HEK293 (cell line): ENCODE results near the gene A1CF.

Experiments
- CTCF ChIA-PET: fragments of 350-600 bp; formaldehyde crosslinking; extraction: SDS; loops from one replicate; lab custom pipeline; 2021; ENCODE audit warnings: antibody characterized with exemption; lab: Yijun Ruan, JAX
- POLR2A ChIA-PET: fragments of 300-600 bp; formaldehyde crosslinking; extraction: SDS; loops from one replicate; lab custom pipeline; 2020; ENCODE audit warnings: antibody characterized with exemption, inconsistent platforms; lab: Yijun Ruan, JAX
- H3K27ac ChIP-seq: fragments of 200-500 bp; sonication (Bioruptor generic); 2 replicates; pipeline ENCODE4 v1.5.1; 2014; ENCODE audit warnings: low read depth, low read length, control low read depth, inconsistent platforms; ENCODE audit errors: extremely low read depth
- H3K36me3 ChIP-seq, 2 experiments: fragments of 200-500 bp in 1 of 2; sonication (Bioruptor generic) in 1 of 2; 1 replicate in 1 of 2; 2 replicates in 1 of 2; pipeline ENCODE4 v1.5.1; 2014 to 2017; ENCODE audit warnings: inconsistent platforms in 2 of 2, low read length in 2 of 2; ENCODE audit not compliant: control insufficient read depth in 2 of 2, insufficient read depth in 1 of 2
- H3K4me1 ChIP-seq: fragments of 200-500 bp; sonication (Bioruptor generic); 2 replicates; pipeline ENCODE4 v1.5.1; 2014; ENCODE audit warnings: mild to moderate bottlenecking, low read length, inconsistent platforms; ENCODE audit not compliant: control insufficient read depth, insufficient read depth
- H3K4me3 ChIP-seq: 2 replicates; pipeline ENCODE4 v1.5.1; 2011; ENCODE audit warnings: low read depth, mild to moderate bottlenecking, control low read depth, low read length, moderate library complexity
- H3K9me3 ChIP-seq: fragments of 200-500 bp; sonication (Bioruptor generic); 2 replicates; pipeline ENCODE4 v1.5.1; 2014; ENCODE audit warnings: low read depth, low read length, inconsistent platforms; ENCODE audit not compliant: control insufficient read depth, insufficient read depth
- EGR2 ChIP-seq: fragments of 450-650 bp; formaldehyde crosslinking; IDR thresholded peaks from 2 replicates; pipeline ENCODE4 v1.5.1; 2016; ENCODE audit warnings: low read depth, missing biosample characterization, missing genetic modification characterization
- GLIS2 ChIP-seq: fragments of 450-650 bp; formaldehyde crosslinking; IDR thresholded peaks from 2 replicates; pipeline ENCODE4 v1.5.1; 2016; ENCODE audit warnings: missing biosample characterization, missing genetic modification characterization
- HOXC10 ChIP-seq: sonication (generic); formaldehyde crosslinking; IDR thresholded peaks from 2 replicates; pipeline ENCODE4 v1.8.1; 2023; ENCODE audit warnings: mild to moderate bottlenecking, missing genetic modification reagents
- MEIS1 ChIP-seq: sonication (generic); formaldehyde crosslinking; IDR thresholded peaks from 2 replicates; pipeline ENCODE4 v1.8.1; 2022; ENCODE audit warnings: missing genetic modification reagents, mild to moderate bottlenecking, borderline replicate concordance
- YY2 ChIP-seq: fragments of 450-650 bp; formaldehyde crosslinking; IDR thresholded peaks from 2 replicates; pipeline ENCODE4 v1.5.1; 2016; ENCODE audit warnings: missing biosample characterization, missing genetic modification characterization
- ZBTB17 ChIP-seq: fragments of 450-650 bp; formaldehyde crosslinking; IDR thresholded peaks from 2 replicates; pipeline ENCODE4 v1.5.1; 2016; ENCODE audit warnings: missing biosample characterization, missing genetic modification characterization
- ZIC2 ChIP-seq: fragments of 450-650 bp; formaldehyde crosslinking; IDR thresholded peaks from 2 replicates; pipeline ENCODE4 v1.5.1; 2016; ENCODE audit warnings: missing biosample characterization, missing genetic modification characterization
- ZNF10 ChIP-seq: fragments of 450-650 bp; formaldehyde crosslinking; IDR thresholded peaks from 2 replicates; pipeline ENCODE4 v1.5.1; 2017; ENCODE audit warnings: missing biosample characterization, missing genetic modification characterization
- ZNF121 ChIP-seq: fragments of 450-650 bp; formaldehyde crosslinking; IDR thresholded peaks from 2 replicates; pipeline ENCODE4 v1.5.1; 2016; ENCODE audit warnings: missing biosample characterization, missing genetic modification characterization
- ZNF140 ChIP-seq: fragments of 450-650 bp; formaldehyde crosslinking; IDR thresholded peaks from 2 replicates; pipeline ENCODE4 v1.5.1; 2016; ENCODE audit warnings: missing biosample characterization, missing genetic modification characterization
- ZNF202 ChIP-seq: fragments of 450-650 bp; formaldehyde crosslinking; IDR thresholded peaks from 2 replicates; pipeline ENCODE4 v1.5.1; 2016; ENCODE audit warnings: missing biosample characterization, missing genetic modification characterization, borderline replicate concordance
- ZNF292 ChIP-seq: fragments of 450-650 bp; formaldehyde crosslinking; IDR thresholded peaks from 2 replicates; pipeline ENCODE4 v1.5.1; 2016; ENCODE audit warnings: low read depth, missing biosample characterization, missing genetic modification characterization, borderline replicate concordance
- ZNF311 ChIP-seq: fragments of 450-650 bp; formaldehyde crosslinking; IDR thresholded peaks from 2 replicates; pipeline ENCODE4 v1.5.1; 2017; ENCODE audit warnings: missing biosample characterization, missing genetic modification characterization, borderline replicate concordance
- ZNF335 ChIP-seq: fragments of 450-650 bp; formaldehyde crosslinking; conservative IDR thresholded peaks from 2 replicates; pipeline ENCODE4 v1.5.1; 2016; ENCODE audit warnings: missing biosample characterization, missing genetic modification characterization
- ZNF394 ChIP-seq: fragments of 450-650 bp; formaldehyde crosslinking; IDR thresholded peaks from 2 replicates; pipeline ENCODE4 v1.5.1; 2016; ENCODE audit warnings: missing biosample characterization, missing genetic modification characterization, mild to moderate bottlenecking, moderate library complexity, borderline replicate concordance
- ZNF416 ChIP-seq: fragments of 450-650 bp; formaldehyde crosslinking; IDR thresholded peaks from 2 replicates; pipeline ENCODE4 v1.5.1; 2016; ENCODE audit warnings: missing biosample characterization, missing genetic modification characterization
- ZNF558 ChIP-seq: fragments of 450-650 bp; formaldehyde crosslinking; IDR thresholded peaks from 2 replicates; pipeline ENCODE4 v1.5.1; 2016; ENCODE audit warnings: missing biosample characterization, missing genetic modification characterization
- ZNF600 ChIP-seq: fragments of 450-650 bp; formaldehyde crosslinking; IDR thresholded peaks from 2 replicates; pipeline ENCODE4 v1.5.1; 2016; ENCODE audit warnings: missing biosample characterization, missing genetic modification characterization
- ZNF610 ChIP-seq: fragments of 450-650 bp; formaldehyde crosslinking; IDR thresholded peaks from 2 replicates; pipeline ENCODE4 v1.5.1; 2016; ENCODE audit warnings: missing biosample characterization, missing genetic modification characterization, borderline replicate concordance
- ZNF626 ChIP-seq: fragments of 450-650 bp; sonication (Bioruptor Pico); formaldehyde crosslinking; IDR thresholded peaks from 2 replicates; pipeline ENCODE4 v1.5.1; 2018; ENCODE audit warnings: missing biosample characterization, missing genetic modification characterization, inconsistent platforms
- ZNF76 ChIP-seq: fragments of 450-650 bp; formaldehyde crosslinking; IDR thresholded peaks from 2 replicates; pipeline ENCODE4; 2016; ENCODE audit warnings: low read depth, missing biosample characterization, missing genetic modification characterization, borderline replicate concordance
- ZNF777 ChIP-seq: fragments of 450-650 bp; formaldehyde crosslinking; IDR thresholded peaks from 2 replicates; pipeline ENCODE4 v1.5.1; 2017; ENCODE audit warnings: missing biosample characterization, missing genetic modification characterization, borderline replicate concordance
- ZNF830 ChIP-seq: fragments of 450-650 bp; IDR thresholded peaks from 2 replicates; pipeline ENCODE4 v1.5.0; 2018; ENCODE audit warnings: missing biosample characterization, missing genetic modification characterization, low read depth, mild to moderate bottlenecking, moderate library complexity
- ZNF837 ChIP-seq: fragments of 450-650 bp; formaldehyde crosslinking; IDR thresholded peaks from 2 replicates; pipeline ENCODE4 v1.5.1; 2016; ENCODE audit warnings: missing biosample characterization, missing genetic modification characterization
- TF ChIP-seq, protein P1 (sequence below): sonication (generic); formaldehyde crosslinking; IDR thresholded peaks from 2 replicates; pipeline ENCODE4 v1.8.1; 2022; ENCODE audit warnings: mild to moderate bottlenecking, moderate library complexity, missing genetic modification reagents
- TF ChIP-seq, protein P2 (sequence below): fragments of 450-650 bp; formaldehyde crosslinking; IDR thresholded peaks from 2 replicates; pipeline ENCODE4 v1.5.1; 2016; ENCODE audit warnings: missing biosample characterization, missing genetic modification characterization
- TF ChIP-seq, protein P3 (sequence below): fragments of 450-650 bp; formaldehyde crosslinking; IDR thresholded peaks from 2 replicates; pipeline ENCODE4 v1.5.1; 2017; ENCODE audit warnings: missing biosample characterization, missing genetic modification characterization

Gene A1CF

DNA sequence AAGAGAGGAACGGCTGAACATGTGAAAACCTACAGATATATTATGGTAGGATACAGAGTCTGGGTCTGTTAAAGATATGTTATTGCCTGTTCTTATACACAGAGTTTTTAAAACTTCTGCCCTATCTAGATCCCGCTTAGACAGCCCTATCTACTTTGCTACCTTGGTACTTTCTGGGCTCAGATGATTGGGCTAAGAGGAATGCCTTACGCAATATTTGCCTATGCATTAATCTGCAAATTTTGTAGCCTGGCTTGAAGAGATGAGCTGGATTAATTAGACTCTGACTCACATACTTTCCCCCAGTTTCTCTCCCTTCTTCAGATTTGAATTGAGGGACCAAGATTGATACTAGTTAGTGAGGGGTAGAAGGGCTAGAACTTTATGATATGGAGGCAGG lies 33.6 kb upstream of the A1CF start (continued):
- TF ChIP-seq ZNF777 (tag by site-specific recombination) (no peak), ZNF140 (tag by site-specific recombination) (no peak), ZNF121 (no peak)

DNA sequence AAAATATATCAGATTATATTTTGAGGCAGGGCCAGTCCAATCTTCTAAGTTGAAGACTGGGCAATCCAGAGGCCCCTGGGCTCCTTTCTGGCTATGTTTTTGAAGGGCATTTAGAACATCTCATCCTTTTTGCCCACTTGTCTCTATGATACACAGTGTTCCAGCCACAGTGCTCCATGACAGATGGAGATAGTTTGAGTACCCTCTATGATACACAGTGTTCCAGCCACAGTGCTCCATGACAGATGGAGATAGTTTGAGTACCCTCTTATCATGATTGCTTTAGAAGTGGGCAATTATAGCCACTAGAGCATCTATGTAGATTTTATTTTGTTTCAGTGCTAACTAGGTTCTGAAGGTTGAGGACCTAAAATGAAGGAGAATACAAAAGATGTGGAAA lies 33.1 kb upstream of the A1CF start:
- POLR2A ChIA-PET, result no interaction called here
- Histone ChIP-seq H3K27ac (no peak overlapping the region), H3K36me3 (no peaks in the 10 kb centered on the region), H3K4me1 (no peaks in the 10 kb centered on the region), H3K9me3 (no peaks in the 10 kb centered on the region), H3K4me3 (no peak overlapping the region)
- CTCF ChIA-PET, result interaction anchor here (0.7 kb wide), 1 partner anchor 131 kb away, joined by 3 read pairs; no protein-coding TSS in a partner anchor
- TF ChIP-seq GLIS2 (tag by site-specific recombination) (no peak), ZNF10 (tag by site-specific recombination) (no peak), ZBTB17 (tag by site-specific recombination) (no peak), ZNF626 (tag by site-specific recombination) (no peak), YY2 (tag by site-specific recombination) (no peak), ZNF202 (no peak), HOXC10 (CRISPR knock-in tag) (no peak), ZNF610 (tag by site-specific recombination) (no peak), MEIS1 (CRISPR knock-in tag) (no peak)
- TF ChIP-seq, protein P1, sequence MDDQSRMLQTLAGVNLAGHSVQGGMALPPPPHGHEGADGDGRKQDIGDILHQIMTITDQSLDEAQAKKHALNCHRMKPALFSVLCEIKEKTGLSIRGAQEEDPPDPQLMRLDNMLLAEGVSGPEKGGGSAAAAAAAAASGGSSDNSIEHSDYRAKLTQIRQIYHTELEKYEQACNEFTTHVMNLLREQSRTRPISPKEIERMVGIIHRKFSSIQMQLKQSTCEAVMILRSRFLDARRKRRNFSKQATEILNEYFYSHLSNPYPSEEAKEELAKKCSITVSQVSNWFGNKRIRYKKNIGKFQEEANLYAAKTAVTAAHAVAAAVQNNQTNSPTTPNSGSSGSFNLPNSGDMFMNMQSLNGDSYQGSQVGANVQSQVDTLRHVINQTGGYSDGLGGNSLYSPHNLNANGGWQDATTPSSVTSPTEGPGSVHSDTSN (CRISPR knock-in tag), result no peak
- TF ChIP-seq, protein P2, sequence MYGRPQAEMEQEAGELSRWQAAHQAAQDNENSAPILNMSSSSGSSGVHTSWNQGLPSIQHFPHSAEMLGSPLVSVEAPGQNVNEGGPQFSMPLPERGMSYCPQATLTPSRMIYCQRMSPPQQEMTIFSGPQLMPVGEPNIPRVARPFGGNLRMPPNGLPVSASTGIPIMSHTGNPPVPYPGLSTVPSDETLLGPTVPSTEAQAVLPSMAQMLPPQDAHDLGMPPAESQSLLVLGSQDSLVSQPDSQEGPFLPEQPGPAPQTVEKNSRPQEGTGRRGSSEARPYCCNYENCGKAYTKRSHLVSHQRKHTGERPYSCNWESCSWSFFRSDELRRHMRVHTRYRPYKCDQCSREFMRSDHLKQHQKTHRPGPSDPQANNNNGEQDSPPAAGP, result no peak

DNA sequence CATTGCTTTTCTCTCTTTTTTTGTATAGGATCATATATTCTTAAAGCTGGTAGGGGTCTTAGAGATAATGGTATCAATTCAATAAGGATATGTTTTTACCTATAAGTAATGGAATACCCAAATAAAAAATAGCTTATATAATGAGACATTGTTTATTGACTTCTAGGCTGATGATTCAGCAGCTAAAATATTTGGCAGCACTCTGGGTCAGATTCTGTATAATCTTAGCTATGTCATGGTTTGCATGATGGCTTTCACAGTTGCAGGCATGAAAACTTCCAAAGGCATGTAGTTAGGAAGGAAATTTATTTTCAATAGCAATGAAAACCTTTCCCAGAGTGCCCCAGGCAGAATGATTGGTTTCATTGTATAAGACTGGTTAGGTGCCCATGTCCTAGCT lies 32.1 kb upstream of the A1CF start:
- Histone ChIP-seq H3K27ac (no peak overlapping the region), H3K4me1 (no peaks in the 10 kb centered on the region), H3K36me3 (no peaks in the 10 kb centered on the region), H3K9me3 (no peaks in the 10 kb centered on the region), H3K4me3 (no peak overlapping the region)
- no peak for TF ChIP-seq ZNF416 (tag by site-specific recombination)
- TF ChIP-seq, protein P3, sequence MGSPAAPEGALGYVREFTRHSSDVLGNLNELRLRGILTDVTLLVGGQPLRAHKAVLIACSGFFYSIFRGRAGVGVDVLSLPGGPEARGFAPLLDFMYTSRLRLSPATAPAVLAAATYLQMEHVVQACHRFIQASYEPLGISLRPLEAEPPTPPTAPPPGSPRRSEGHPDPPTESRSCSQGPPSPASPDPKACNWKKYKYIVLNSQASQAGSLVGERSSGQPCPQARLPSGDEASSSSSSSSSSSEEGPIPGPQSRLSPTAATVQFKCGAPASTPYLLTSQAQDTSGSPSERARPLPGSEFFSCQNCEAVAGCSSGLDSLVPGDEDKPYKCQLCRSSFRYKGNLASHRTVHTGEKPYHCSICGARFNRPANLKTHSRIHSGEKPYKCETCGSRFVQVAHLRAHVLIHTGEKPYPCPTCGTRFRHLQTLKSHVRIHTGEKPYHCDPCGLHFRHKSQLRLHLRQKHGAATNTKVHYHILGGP (tag by site-specific recombination), result no peak
- CTCF ChIA-PET, result interaction anchor here (0.6 to 0.8 kb wide), 2 partner anchors 72 to 264 kb away, joined by 3 read pairs; no protein-coding TSS in a partner anchor
- POLR2A ChIA-PET, result no interaction called here

DNA sequence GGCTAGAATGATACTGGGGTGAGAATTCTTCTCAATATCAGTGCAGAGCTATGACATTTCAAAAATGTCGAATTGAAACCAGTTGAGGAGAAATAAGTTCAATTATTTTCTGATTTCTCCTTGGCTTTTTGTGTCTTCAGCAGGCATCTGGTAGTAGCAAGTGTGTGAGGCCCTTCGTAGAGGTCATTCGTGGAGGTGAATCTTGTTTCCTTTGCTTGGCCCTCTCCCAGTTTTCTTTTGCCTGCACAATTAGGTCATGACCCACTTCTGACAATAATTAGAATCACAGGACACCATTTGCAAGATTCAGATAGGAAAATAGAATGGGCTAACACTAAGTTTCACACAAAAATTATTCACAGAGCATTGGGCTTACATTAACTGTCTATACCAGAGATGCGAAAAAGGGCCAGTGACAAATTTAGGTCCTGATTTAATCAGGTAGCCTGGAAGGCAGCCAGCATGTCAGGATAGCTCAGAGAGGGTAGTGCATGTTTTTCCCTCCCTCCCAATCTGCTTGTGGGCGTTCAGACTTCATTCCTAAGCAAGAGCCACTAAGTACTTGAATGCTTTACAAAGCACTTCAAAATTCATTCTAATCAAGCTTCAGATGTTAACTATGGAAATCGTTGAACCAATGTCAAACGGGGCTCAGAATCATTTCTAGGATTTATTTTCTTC lies 24.0 kb upstream of the A1CF start:
- ChIA-PET CTCF (no interaction called here), POLR2A (no interaction called here)
- H3K36me3 ChIP-seq, result no peaks in the 10 kb centered on the region
- no peak overlapping the region for H3K4me3 ChIP-seq
- H3K9me3 ChIP-seq, result no peaks in the 10 kb centered on the region
- no peaks in the 10 kb centered on the region for H3K4me1 ChIP-seq
- H3K27ac ChIP-seq, result no peak overlapping the region
- TF ChIP-seq ZNF76, result no peak
- no peak for TF ChIP-seq ZNF292
- TF ChIP-seq ZNF394, result no peak
- TF ChIP-seq EGR2 (tag by site-specific recombination), result no peak
- TF ChIP-seq ZNF558 (tag by site-specific recombination), result no peak
- TF ChIP-seq ZNF837, result no peak
- TF ChIP-seq ZNF610 (tag by site-specific recombination), result no peak
- TF ChIP-seq ZNF202, result no peak
- TF ChIP-seq ZNF311 (tag by site-specific recombination), result no peak
- no peak for TF ChIP-seq ZNF830 (tag by site-specific recombination)
- no peak for TF ChIP-seq ZNF600 (tag by site-specific recombination)
- no peak for TF ChIP-seq ZNF335
- TF ChIP-seq ZIC2, result no peak
